MM.1S (cell line): ENCODE data around the gene RAC3.

Source experiments
- DNase-seq: peaks from one replicate; pipeline ENCODE4 v3.0.0-alpha.2; 2015
- H2AFZ ChIP-seq: fragments of 300-600 bp; sonication (generic); 2 replicates; pipeline ENCODE4 v1.6.0; 2016; ENCODE audit warnings: antibody characterized with exemption, low read length
- H3F3A ChIP-seq: fragments of 300-600 bp; sonication (generic); 2 replicates; pipeline ENCODE4 v1.6.1; 2016; ENCODE audit warnings: mild to moderate bottlenecking, antibody characterized with exemption, low read length, moderate library complexity, mixed read lengths; ENCODE audit not compliant: insufficient read depth
- H3K27ac ChIP-seq: fragments of 300-600 bp; sonication (generic); 2 replicates; pipeline ENCODE4 v1.5.1; 2016; ENCODE audit warnings: mild to moderate bottlenecking, low read length
- H3K27me3 ChIP-seq: fragments of 300-600 bp; sonication (generic); replicated peaks from 2 replicates; pipeline ENCODE4 v1.6.0; 2016; ENCODE audit warnings: low read length; ENCODE audit not compliant: insufficient read depth
- H3K36me3 ChIP-seq: fragments of 300-600 bp; sonication (generic); replicated peaks from 2 replicates; pipeline ENCODE4 v1.6.1; 2016; ENCODE audit warnings: mild to moderate bottlenecking, low read length, mixed read lengths; ENCODE audit not compliant: insufficient read depth
- H3K4me1 ChIP-seq: fragments of 300-600 bp; sonication (generic); 2 replicates; pipeline ENCODE4 v1.6.1; 2016; ENCODE audit warnings: low read length, mixed read lengths
- H3K4me2 ChIP-seq: fragments of 300-600 bp; sonication (generic); 2 replicates; pipeline ENCODE4 v1.6.0; 2016; ENCODE audit warnings: low read depth, low read length
- H3K4me3 ChIP-seq: fragments of 300-600 bp; sonication (generic); 2 replicates; pipeline ENCODE4 v1.5.1; 2016; ENCODE audit warnings: low read length, mixed read lengths
- H3K79me2 ChIP-seq: fragments of 300-600 bp; sonication (generic); 2 replicates; pipeline ENCODE4 v1.6.1; 2016; ENCODE audit warnings: mixed run types, low read length, mixed read lengths
- H3K9ac ChIP-seq: fragments of 300-600 bp; sonication (generic); 2 replicates; pipeline ENCODE4 v1.6.1; 2016; ENCODE audit warnings: low read length, mixed read lengths
- H3K9me2 ChIP-seq: fragments of 300-600 bp; sonication (generic); replicated peaks from 2 replicates; pipeline ENCODE4 v1.6.1; 2016; ENCODE audit warnings: mild to moderate bottlenecking, low read length, mixed read lengths; ENCODE audit not compliant: insufficient read depth
- H3K9me3 ChIP-seq: fragments of 300-600 bp; sonication (generic); replicated peaks from 2 replicates; pipeline ENCODE4 v1.6.1; 2016; ENCODE audit warnings: mild to moderate bottlenecking, low read length, mixed read lengths; ENCODE audit not compliant: insufficient read depth
- H4K20me1 ChIP-seq: fragments of 300-600 bp; sonication (generic); 2 replicates; pipeline ENCODE4 v1.6.1; 2016; ENCODE audit warnings: mild to moderate bottlenecking, low read length, moderate library complexity, mixed read lengths; ENCODE audit not compliant: insufficient read depth
- CTCF ChIP-seq: fragments of 300-600 bp; sonication (generic); IDR thresholded peaks from 2 replicates; pipeline ENCODE4 v1.5.1; 2016; ENCODE audit warnings: antibody characterized with exemption, low read length, mixed read lengths
- EZH2 ChIP-seq: fragments of 300-600 bp; sonication (generic); optimal IDR thresholded peaks from 2 replicates; pipeline ENCODE3; 2017; ENCODE audit warnings: low read depth, mild to moderate bottlenecking, antibody characterized with exemption, low read length, mixed read lengths
- EZH2phosphoT487 ChIP-seq: fragments of 300-600 bp; sonication (generic); IDR thresholded peaks from 2 replicates; pipeline ENCODE4 v1.6.1; 2018; ENCODE audit warnings: antibody characterized with exemption, low read length

Gene RAC3

GRCh38 chr17:82025401-82026107, 5.9 kb upstream of the RAC3 start:
- Histone ChIP-seq H2AFZ (no peak overlapping the region), H3K9me3 (no peaks in the 10 kb centered on the region), H3K4me1 (peaks cover 12% of the 10 kb centered on the region), H3K36me3 (no peaks in the 10 kb centered on the region), H3K9me2 (no peaks in the 10 kb centered on the region), H3K9ac (no peak overlapping the region), H3K4me3 (no peak overlapping the region), H3K27me3 (no peaks in the 10 kb centered on the region), H3K79me2 (peaks cover 33% of the 10 kb centered on the region), H3K27ac (no peak overlapping the region), H3K4me2 (no peak overlapping the region), H4K20me1 (no peaks in the 10 kb centered on the region), H3F3A (peaks cover 19% of the 10 kb centered on the region)
- no peak for DNase-seq
- TF ChIP-seq EZH2phosphoT487, result no peak
- TF ChIP-seq EZH2, result no peak
- TF ChIP-seq CTCF, result no peak

- no peaks in the 10 kb centered on the region for H3K9me2 ChIP-seq
- no peak overlapping the region for H3K4me2 ChIP-seq
- DNase-seq, result no peak
- no peak overlapping the region for H3K27ac ChIP-seq
- peaks cover 12% of the 10 kb centered on the region; the same call in 1 of the 2 replicates for H3F3A ChIP-seq
- H2AFZ ChIP-seq, result no peak overlapping the region
- TF ChIP-seq CTCF (no peak), EZH2 (no peak), EZH2phosphoT487 (no peak)
- no peak overlapping the region for H3K9ac ChIP-seq
- H3K27me3 ChIP-seq, result no peaks in the 10 kb centered on the region
- H4K20me1 ChIP-seq, result no peaks in the 10 kb centered on the region
- H3K4me3 ChIP-seq, result no peak overlapping the region
- 0 out of 2 replicates have a peak, but pooled peaks cover 12% of the 10 kb centered on the region for H3K79me2 ChIP-seq
- H3K36me3 ChIP-seq, result no peaks in the 10 kb centered on the region
- H3K9me3 ChIP-seq, result no peaks in the 10 kb centered on the region
- H3K4me1 ChIP-seq, result peaks cover 12% of the 10 kb centered on the region
Measured at GRCh38 chr17:82028246-82028645, 3.2 kb upstream of the RAC3 start.

- Histone ChIP-seq H3K4me2 (no peak overlapping the region), H3K27me3 (no peaks in the 10 kb centered on the region), H3K4me3 (no peak overlapping the region), H3K36me3 (no peaks in the 10 kb centered on the region), H3K79me2 (0 out of 2 replicates have a peak, but pooled peaks cover 7% of the 10 kb centered on the region), H3K9me2 (no peaks in the 10 kb centered on the region), H3K4me1 (peaks cover 11% of the 10 kb centered on the region), H4K20me1 (no peaks in the 10 kb centered on the region), H3F3A (peaks cover 12% of the 10 kb centered on the region; the same call in 1 of the 2 replicates), H3K9me3 (no peaks in the 10 kb centered on the region), H3K27ac (no peak overlapping the region), H3K9ac (no peak overlapping the region), H2AFZ (no peak overlapping the region)
- DNase-seq, result no peak
- TF ChIP-seq CTCF, result no peak
- TF ChIP-seq EZH2, result no peak
- TF ChIP-seq EZH2phosphoT487, result no peak
Measured at GRCh38 chr17:82028966-82029365, 2.5 kb upstream of the RAC3 start.
